ENCODE data around the gene ANKRD50.

ANKRD50 gene

GRCh38 chr4:124633285-124633941 lies 79.1 kb downstream of the ANKRD50 start:
- DNase-seq = no peak

- DNase-seq = no peak
Measured at GRCh38 chr4:124632439-124632838, 80.1 kb downstream of the ANKRD50 start.

GRCh38 chr4:124631760-124632159 lies 80.8 kb downstream of the ANKRD50 start:
- no peak for DNase-seq

DNA sequence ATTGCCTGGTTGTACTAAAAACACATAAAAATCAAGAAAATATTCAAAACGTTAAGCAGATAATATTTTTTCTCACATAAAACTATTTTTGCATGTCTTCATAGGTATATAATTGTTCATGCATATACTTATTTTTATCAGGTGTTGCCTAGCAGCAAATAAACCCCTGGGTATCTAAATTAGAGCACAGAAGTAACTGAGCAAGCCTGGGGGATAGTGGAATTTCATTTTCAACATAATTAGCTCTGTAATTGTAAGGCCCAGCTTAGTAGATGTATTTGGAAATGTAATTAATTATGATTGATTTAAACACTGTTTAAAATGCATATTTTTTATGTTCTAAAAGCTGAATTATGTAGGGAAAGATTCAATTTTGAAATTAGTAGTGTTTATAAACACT lies 82.9 kb downstream of the ANKRD50 start:
- no peak for DNase-seq
